ENCODE data around the gene IL2RA.

The IL2RA gene

DNA sequence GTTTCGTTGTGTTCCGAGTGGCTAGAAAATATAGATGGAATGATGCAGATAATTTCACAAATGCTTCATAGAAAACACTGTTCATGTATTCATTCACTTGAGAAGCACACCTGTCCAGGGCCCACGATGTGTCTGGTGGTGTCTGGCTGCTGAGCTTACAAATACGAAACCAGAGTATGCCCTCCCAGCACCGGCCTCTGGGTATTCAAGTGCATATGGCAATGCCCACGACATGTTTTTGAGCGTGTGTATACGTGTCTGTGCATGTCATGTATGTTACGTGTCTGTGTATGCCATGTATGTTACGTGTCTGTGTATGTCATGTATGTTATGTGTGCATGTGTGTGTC lies 37.9 kb downstream of the IL2RA start:
- TF ChIP-seq PPARA (CRISPR knock-in tag; IDR thresholded peaks at IDR 0.05; ENCODE audit: borderline replicate concordance): no peak
- no peak for TF ChIP-seq GLIS3 (CRISPR knock-in tag; IDR thresholded peaks at IDR 0.05)
- TF ChIP-seq ZNF70 (CRISPR knock-in tag; IDR thresholded peaks at IDR 0.05): no peak
- TF ChIP-seq BACH2 (CRISPR knock-in tag; IDR thresholded peaks at IDR 0.05; ENCODE audit: borderline replicate concordance): no peak
- TF ChIP-seq ISL1 (CRISPR knock-in tag; IDR thresholded peaks at IDR 0.05): no peak
- no peak for TF ChIP-seq ZFP30 (CRISPR knock-in tag; IDR thresholded peaks at IDR 0.05)
- no peak for TF ChIP-seq CREB5 (CRISPR knock-in tag; IDR thresholded peaks at IDR 0.05; ENCODE audit: low read depth)
- no peak for TF ChIP-seq TOX (CRISPR knock-in tag; IDR thresholded peaks at IDR 0.05; ENCODE audit: borderline replicate concordance)
- ATAC-seq: no peak

GRCh38 chr10:6023661-6024333 lies 38.4 kb downstream of the IL2RA start:
- ATAC-seq: no peak
- TF ChIP-seq CSDC2 (CRISPR knock-in tag; IDR thresholded peaks at IDR 0.05) (no peak), TOX (CRISPR knock-in tag; IDR thresholded peaks at IDR 0.05; ENCODE audit: borderline replicate concordance) (no peak), ZNF8 (CRISPR knock-in tag; IDR thresholded peaks at IDR 0.05) (no peak), SNAI2 (CRISPR knock-in tag; IDR thresholded peaks at IDR 0.05) (no peak), ZFP30 (CRISPR knock-in tag; IDR thresholded peaks at IDR 0.05) (no peak), BACH2 (CRISPR knock-in tag; IDR thresholded peaks at IDR 0.05; ENCODE audit: borderline replicate concordance) (no peak), POU6F1 (CRISPR knock-in tag; IDR thresholded peaks at IDR 0.05; ENCODE audit: borderline replicate concordance, low read depth) (no peak)

- no peak for ATAC-seq
Measured at GRCh38 chr10:6022660-6023059, 39.5 kb downstream of the IL2RA start.

More at GRCh38 chr10:6022660-6023059, 39.5 kb downstream of the IL2RA start:
- no peak for TF ChIP-seq ZFP3 (CRISPR knock-in tag; IDR thresholded peaks at IDR 0.05)
- TF ChIP-seq CSRNP3 (CRISPR knock-in tag; IDR thresholded peaks at IDR 0.05): no peak
- TF ChIP-seq GLIS3 (CRISPR knock-in tag; IDR thresholded peaks at IDR 0.05): no peak
- TF ChIP-seq ZNF70 (CRISPR knock-in tag; IDR thresholded peaks at IDR 0.05): no peak
- no peak for TF ChIP-seq PPARA (CRISPR knock-in tag; IDR thresholded peaks at IDR 0.05; ENCODE audit: borderline replicate concordance)
- TF ChIP-seq ARNTL (CRISPR knock-in tag; IDR thresholded peaks at IDR 0.05; ENCODE audit: borderline replicate concordance, low read depth): no peak
- no peak for TF ChIP-seq ISL1 (CRISPR knock-in tag; IDR thresholded peaks at IDR 0.05)
- no peak for TF ChIP-seq ZC3H10 (CRISPR knock-in tag; IDR thresholded peaks at IDR 0.05)
- TF ChIP-seq POU6F1 (CRISPR knock-in tag; IDR thresholded peaks at IDR 0.05; ENCODE audit: borderline replicate concordance, low read depth): no peak
- TF ChIP-seq BACH2 (CRISPR knock-in tag; IDR thresholded peaks at IDR 0.05; ENCODE audit: borderline replicate concordance): no peak
- no peak for TF ChIP-seq ESRRG (CRISPR knock-in tag; IDR thresholded peaks at IDR 0.05)
- TF ChIP-seq ZNF8 (CRISPR knock-in tag; IDR thresholded peaks at IDR 0.05): no peak
- TF ChIP-seq PATZ1 (CRISPR knock-in tag; IDR thresholded peaks at IDR 0.05; ENCODE audit: borderline replicate concordance): no peak

Data from SK-N-SH treated with all-trans-retinoic acid at 6 μM for 48 hours (cell line).